Hepatocyte (in vitro differentiated cells): ENCODE results near the gene TH.

ENCODE experiments used
- EZH2phosphoT487 ChIP-seq: fragments of 200-600 bp; sonication (generic); IDR thresholded peaks from one replicate; pipeline ENCODE4 v1.6.1; 2018; ENCODE audit warnings: antibody characterized with exemption, mild to moderate bottlenecking, low read depth, moderate library complexity; ENCODE audit not compliant: unreplicated experiment, severe bottlenecking
- TF ChIP-seq, protein P1 (sequence below): fragments of 200-600 bp; sonication (generic); IDR thresholded peaks from 2 replicates; pipeline ENCODE4 v1.5.1; 2016; ENCODE audit warnings: antibody characterized with exemption, mild to moderate bottlenecking; ENCODE audit not compliant: poor library complexity

DNA sequence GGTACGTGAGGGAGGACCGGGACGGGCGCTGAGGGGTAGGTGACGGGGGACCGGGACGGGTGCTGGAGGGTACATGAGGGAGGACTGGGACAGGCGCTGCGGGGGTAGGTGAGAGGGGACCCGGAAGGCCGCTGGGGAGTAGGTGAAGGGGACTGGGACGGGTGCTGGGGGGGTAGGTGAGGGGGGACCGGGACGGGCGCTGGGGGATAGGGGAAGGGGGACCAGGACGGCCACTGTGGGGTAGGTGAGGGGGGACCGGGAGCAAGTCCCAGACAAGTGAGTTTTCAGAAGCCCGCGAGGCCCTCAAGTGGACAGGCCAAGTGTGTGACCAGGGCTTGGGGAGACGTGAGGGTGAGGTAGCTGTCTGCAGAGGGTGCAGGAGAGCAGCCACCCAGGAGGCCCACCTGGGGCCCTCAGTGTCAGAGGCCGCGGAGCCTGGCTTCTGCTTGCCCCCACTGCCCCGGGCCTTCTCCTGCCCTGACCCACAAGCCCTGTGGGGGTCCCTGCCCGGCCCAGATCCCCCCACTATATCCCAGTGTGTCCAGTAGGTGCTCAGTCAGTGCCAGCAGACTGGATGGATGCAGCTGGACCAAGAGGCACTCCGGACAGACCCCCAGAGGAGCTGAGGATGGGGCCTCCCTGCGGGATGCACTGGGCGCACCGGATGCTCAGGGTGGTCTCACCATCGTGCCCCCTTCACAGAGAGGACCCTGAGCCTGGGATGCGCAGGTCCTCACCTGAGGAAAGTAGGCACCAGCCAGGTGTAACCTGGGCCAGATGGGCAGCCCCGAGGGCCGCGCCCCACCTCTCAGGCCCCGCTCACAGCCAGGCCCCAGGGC is 44.2 kb upstream of the TH start:
- TF ChIP-seq, protein P1, sequence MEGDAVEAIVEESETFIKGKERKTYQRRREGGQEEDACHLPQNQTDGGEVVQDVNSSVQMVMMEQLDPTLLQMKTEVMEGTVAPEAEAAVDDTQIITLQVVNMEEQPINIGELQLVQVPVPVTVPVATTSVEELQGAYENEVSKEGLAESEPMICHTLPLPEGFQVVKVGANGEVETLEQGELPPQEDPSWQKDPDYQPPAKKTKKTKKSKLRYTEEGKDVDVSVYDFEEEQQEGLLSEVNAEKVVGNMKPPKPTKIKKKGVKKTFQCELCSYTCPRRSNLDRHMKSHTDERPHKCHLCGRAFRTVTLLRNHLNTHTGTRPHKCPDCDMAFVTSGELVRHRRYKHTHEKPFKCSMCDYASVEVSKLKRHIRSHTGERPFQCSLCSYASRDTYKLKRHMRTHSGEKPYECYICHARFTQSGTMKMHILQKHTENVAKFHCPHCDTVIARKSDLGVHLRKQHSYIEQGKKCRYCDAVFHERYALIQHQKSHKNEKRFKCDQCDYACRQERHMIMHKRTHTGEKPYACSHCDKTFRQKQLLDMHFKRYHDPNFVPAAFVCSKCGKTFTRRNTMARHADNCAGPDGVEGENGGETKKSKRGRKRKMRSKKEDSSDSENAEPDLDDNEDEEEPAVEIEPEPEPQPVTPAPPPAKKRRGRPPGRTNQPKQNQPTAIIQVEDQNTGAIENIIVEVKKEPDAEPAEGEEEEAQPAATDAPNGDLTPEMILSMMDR: no peak
- TF ChIP-seq EZH2phosphoT487: no peak
